ENCODE measurements around the gene DDIAS. TPM values are rescaled to one million over a fixed set of nuclear protein-coding genes. Genes with fewer than 3 reads are reported as not detected.
"Not testable (repeated sequence)": the region's sequence is repeated elsewhere in the genome, so short reads cannot be mapped to it uniquely, and the experiment has no call there.

The DDIAS gene
- total RNA-seq, 2 experiments from 2014 or later = 16.8 to 19.4 TPM

- H3K27me3 Mint-ChIP-seq; H3K27ac Mint-ChIP-seq; intact Hi-C loops (cut with micrococcal nuclease); H3K4me3 Mint-ChIP-seq; POLR2A ChIA-PET: not testable (repeated sequence)
- CTCF ChIA-PET = interaction anchor here (1.0 to 1.5 kb wide), 2 partner anchors 29 to 88 kb away, joined by 3 to 4 read pairs; no protein-coding TSS in a partner anchor
- Mint-ChIP-seq H3K4me1 (ENCODE audit: low read depth) (peaks cover 46% of the 10 kb centered on the region), H3K9me3 (peaks cover 45% of the 10 kb centered on the region), H3K36me3 (peaks cover 40% of the 10 kb centered on the region)
- peak; percentile 69 for DNase-seq
These were observed 54.4 kb downstream of the DDIAS start for GRCh38 chr11:82955736-82956453.

- peak; percentile 33 for DNase-seq
- Mint-ChIP-seq H3K27me3 (no peaks in the 10 kb centered on the region), H3K4me1 (ENCODE audit: low read depth) (peaks cover 65% of the 10 kb centered on the region), H3K4me3 (peak overlapping the region; percentile 4), H3K9me3 (peaks cover 20% of the 10 kb centered on the region), H3K36me3 (peaks cover 13% of the 10 kb centered on the region), H3K27ac (peak overlapping the region; percentile 67)
- intact Hi-C loops (cut with micrococcal nuclease) = loop anchor here (1.0 to 2.0 kb wide), 6 partner anchors 18 to 196 kb away; partner anchors contain the start of gene DDIAS
- POLR2A ChIA-PET = interaction anchor here (0.6 to 1.4 kb wide), 3 partner anchors 11 to 59 kb away, joined by 3 to 7 read pairs (median 3); partner anchors contain the start of gene DDIAS
- CTCF ChIA-PET = interaction anchor here (0.9 to 1.6 kb wide), 2 partner anchors 33 to 36 kb away, joined by 3 to 4 read pairs; no protein-coding TSS in a partner anchor
These were observed 58.6 kb downstream of the DDIAS start for GRCh38 chr11:82959987-82960778.

GRCh38 chr11:82960779-82961143 is 59.2 kb downstream of the DDIAS start:
- POLR2A ChIA-PET = interaction anchor here (0.6 to 1.4 kb wide), 3 partner anchors 11 to 59 kb away, joined by 3 to 7 read pairs (median 3); partner anchors contain the start of gene DDIAS
- H3K36me3 Mint-ChIP-seq = peaks cover 10% of the 10 kb centered on the region
- no peaks in the 10 kb centered on the region for H3K27me3 Mint-ChIP-seq
- H3K4me3 Mint-ChIP-seq = no peak overlapping the region
- no peak for DNase-seq
- peaks cover 65% of the 10 kb centered on the region for H3K4me1 Mint-ChIP-seq (ENCODE audit: low read depth)
- intact Hi-C loops (cut with micrococcal nuclease) = loop anchor here (1.0 to 2.0 kb wide), 6 partner anchors 18 to 196 kb away; partner anchors contain the start of gene DDIAS
- CTCF ChIA-PET = interaction anchor here (1.6 kb wide), 1 partner anchor 35 kb away, joined by 3 read pairs; no protein-coding TSS in a partner anchor
- no peak overlapping the region for H3K27ac Mint-ChIP-seq
- peaks cover 17% of the 10 kb centered on the region for H3K9me3 Mint-ChIP-seq

- H3K27me3 Mint-ChIP-seq; H3K27ac Mint-ChIP-seq; intact Hi-C loops (cut with micrococcal nuclease); DNase-seq; H3K4me3 Mint-ChIP-seq; POLR2A ChIA-PET; H3K36me3 Mint-ChIP-seq: not testable (repeated sequence)
- peaks cover 11% of the 10 kb centered on the region for H3K9me3 Mint-ChIP-seq
- H3K4me1 Mint-ChIP-seq (ENCODE audit: low read depth) = peaks cover 58% of the 10 kb centered on the region
- CTCF ChIA-PET = interaction anchor here (1.8 kb wide), 1 partner anchor 54 kb away, joined by 4 read pairs; no protein-coding TSS in a partner anchor
These were observed 60.5 kb downstream of the DDIAS start for GRCh38 chr11:82962021-82962420.

GRCh38 chr11:82967381-82967780 is 65.8 kb downstream of the DDIAS start:
- intact Hi-C loops (cut with micrococcal nuclease) = no loop called here
- Mint-ChIP-seq H3K27ac (no peak overlapping the region), H3K36me3 (peaks cover 4% of the 10 kb centered on the region), H3K4me1 (ENCODE audit: low read depth) (peaks cover 51% of the 10 kb centered on the region), H3K27me3 (no peaks in the 10 kb centered on the region), H3K9me3 (peaks cover 6% of the 10 kb centered on the region), H3K4me3 (no peak overlapping the region)
- POLR2A ChIA-PET = no interaction called here
- no peak for DNase-seq
- CTCF ChIA-PET = no interaction called here

GRCh38 chr11:82969811-82970210 is 68.3 kb downstream of the DDIAS start:
- CTCF ChIA-PET = interaction anchor here (1.0 kb wide), 1 partner anchor 280 kb away, joined by 3 read pairs; no protein-coding TSS in a partner anchor
- H3K27ac Mint-ChIP-seq = no peak overlapping the region
- H3K36me3 Mint-ChIP-seq = no peaks in the 10 kb centered on the region
- H3K4me1 Mint-ChIP-seq (ENCODE audit: low read depth) = peaks cover 38% of the 10 kb centered on the region
- POLR2A ChIA-PET = interaction anchor here (1.5 kb wide), 1 partner anchor 10 kb away, joined by 3 read pairs; no protein-coding TSS in a partner anchor
- H3K9me3 Mint-ChIP-seq = peaks cover 3% of the 10 kb centered on the region
- no peak for DNase-seq
- intact Hi-C loops (cut with micrococcal nuclease) = loop anchor here (2.0 kb wide), 1 partner anchor 37 kb away; no protein-coding TSS in a partner anchor
- H3K4me3 Mint-ChIP-seq = no peak overlapping the region
- no peaks in the 10 kb centered on the region for H3K27me3 Mint-ChIP-seq

GRCh38 chr11:82970507-82971083 is 69.1 kb downstream of the DDIAS start:
- Mint-ChIP-seq H3K4me3 (peak overlapping the region; percentile 75), H3K4me1 (ENCODE audit: low read depth) (peaks cover 32% of the 10 kb centered on the region)
- intact Hi-C loops (cut with micrococcal nuclease) = loop anchor here (2.0 kb wide), 1 partner anchor 36 kb away; no protein-coding TSS in a partner anchor
- not testable (repeated sequence) for H3K36me3 Mint-ChIP-seq, H3K9me3 Mint-ChIP-seq, H3K27ac Mint-ChIP-seq, H3K27me3 Mint-ChIP-seq
- ChIA-PET CTCF (interaction anchor here (0.7 to 0.9 kb wide), 2 partner anchors 43 to 63 kb away, joined by 3 read pairs; no protein-coding TSS in a partner anchor), POLR2A (interaction anchor here (0.9 to 2.0 kb wide), 4 partner anchors 10 to 101 kb away, joined by 3 to 7 read pairs (median 3); partner anchors contain the start of genes DDIAS and RAB30)
- peak; percentile 22 for DNase-seq

- not testable (repeated sequence) for H3K36me3 Mint-ChIP-seq, H3K27me3 Mint-ChIP-seq, H3K9me3 Mint-ChIP-seq
- DNase-seq = peak; percentile 79
- CTCF ChIA-PET = interaction anchor here (0.6 to 1.2 kb wide), 4 partner anchors 9 to 1329 kb away, joined by 3 read pairs; no protein-coding TSS in a partner anchor
- intact Hi-C loops (cut with micrococcal nuclease) = loop anchor here (2.0 kb wide), 1 partner anchor 35 kb away; no protein-coding TSS in a partner anchor
- H3K4me1 Mint-ChIP-seq (ENCODE audit: low read depth) = peaks cover 26% of the 10 kb centered on the region
- H3K27ac Mint-ChIP-seq = peak overlapping the region; percentile 76
- peak overlapping the region; percentile 75 for H3K4me3 Mint-ChIP-seq
- POLR2A ChIA-PET = interaction anchor here (0.7 to 2.0 kb wide), 8 partner anchors 9 to 185 kb away, joined by 3 to 7 read pairs (median 5); partner anchors contain the start of genes DDIAS, PCF11 and RAB30
These were observed 70.0 kb downstream of the DDIAS start for GRCh38 chr11:82971519-82971946.

GRCh38 chr11:82972103-82972502 is 70.6 kb downstream of the DDIAS start:
- Mint-ChIP-seq H3K27ac (no peak overlapping the region), H3K27me3 (no peaks in the 10 kb centered on the region), H3K4me3 (peak overlapping the region; percentile 75), H3K36me3 (no peaks in the 10 kb centered on the region), H3K4me1 (ENCODE audit: low read depth) (peaks cover 24% of the 10 kb centered on the region), H3K9me3 (peaks cover 3% of the 10 kb centered on the region)
- ChIA-PET CTCF (interaction anchor here (1.0 to 1.2 kb wide), 2 partner anchors 8 to 80 kb away, joined by 3 read pairs; no protein-coding TSS in a partner anchor), POLR2A (interaction anchor here (1.1 to 2.0 kb wide), 5 partner anchors 8 to 184 kb away, joined by 3 to 7 read pairs (median 5); partner anchors contain the start of genes PCF11 and RAB30)
- DNase-seq = no peak
- intact Hi-C loops (cut with micrococcal nuclease) = no loop called here

GRCh38 chr11:82974135-82974534 is 72.6 kb downstream of the DDIAS start:
- DNase-seq = no peak
- Mint-ChIP-seq H3K4me1 (ENCODE audit: low read depth) (peaks cover 38% of the 10 kb centered on the region), H3K27me3 (no peaks in the 10 kb centered on the region), H3K4me3 (no peak overlapping the region), H3K36me3 (peaks cover 2% of the 10 kb centered on the region), H3K9me3 (peaks cover 3% of the 10 kb centered on the region), H3K27ac (no peak overlapping the region)
- ChIA-PET CTCF (no interaction called here), POLR2A (interaction anchor here (1.0 kb wide), 1 partner anchor 22 kb away, joined by 3 read pairs; no protein-coding TSS in a partner anchor)
- intact Hi-C loops (cut with micrococcal nuclease) = no loop called here

- Mint-ChIP-seq H3K4me3 (no peak overlapping the region), H3K36me3 (peaks cover 2% of the 10 kb centered on the region), H3K27ac (no peak overlapping the region), H3K9me3 (peaks cover 3% of the 10 kb centered on the region), H3K27me3 (no peaks in the 10 kb centered on the region), H3K4me1 (ENCODE audit: low read depth) (peaks cover 39% of the 10 kb centered on the region)
- intact Hi-C loops (cut with micrococcal nuclease) = no loop called here
- ChIA-PET CTCF (interaction anchor here (0.5 kb wide), 1 partner anchor 108 kb away, joined by 3 read pairs; no protein-coding TSS in a partner anchor), POLR2A (interaction anchor here (1.0 kb wide), 1 partner anchor 21 kb away, joined by 3 read pairs; no protein-coding TSS in a partner anchor)
- DNase-seq = no peak
These were observed 73.3 kb downstream of the DDIAS start for GRCh38 chr11:82974851-82975250.

Data from activated CD4-positive, alpha-beta memory T cell treated with anti-CD3 and anti-CD28 coated beads for 36 hours (primary cell).